Tibial nerve (tissue), 4 donors: ENCODE data around the gene YTHDF2.

ENCODE experiments used
- EP300 ChIP-seq, 2 donors: sonication (generic); formaldehyde crosslinking; IDR thresholded peaks; one replicate each; pipeline ENCODE4 v1.6.1; 2017; ENCODE audit warnings: antibody characterized with exemption in 2 of 2, mild to moderate bottlenecking in 1 of 2
- POLR2A ChIP-seq, 2 donors: fragments of 450-650 bp; IDR thresholded peaks; one replicate each; pipeline ENCODE4 v1.6.1; 2017; ENCODE audit warnings: antibody characterized with exemption in 2 of 2, mild to moderate bottlenecking in 2 of 2, moderate library complexity in 2 of 2
- TF ChIP-seq, protein P1 (sequence below), 5 experiments: fragments of 200-600 bp in 3 of 5; fragments of 450-650 bp in 2 of 5; sonication (generic) in 3 of 5; IDR thresholded peaks; one replicate each; pipeline ENCODE4 v1.5.1; 2016 to 2019; ENCODE audit warnings: antibody characterized with exemption in 5 of 5, mild to moderate bottlenecking in 3 of 5, moderate library complexity in 2 of 5

- TF ChIP-seq, protein P1, sequence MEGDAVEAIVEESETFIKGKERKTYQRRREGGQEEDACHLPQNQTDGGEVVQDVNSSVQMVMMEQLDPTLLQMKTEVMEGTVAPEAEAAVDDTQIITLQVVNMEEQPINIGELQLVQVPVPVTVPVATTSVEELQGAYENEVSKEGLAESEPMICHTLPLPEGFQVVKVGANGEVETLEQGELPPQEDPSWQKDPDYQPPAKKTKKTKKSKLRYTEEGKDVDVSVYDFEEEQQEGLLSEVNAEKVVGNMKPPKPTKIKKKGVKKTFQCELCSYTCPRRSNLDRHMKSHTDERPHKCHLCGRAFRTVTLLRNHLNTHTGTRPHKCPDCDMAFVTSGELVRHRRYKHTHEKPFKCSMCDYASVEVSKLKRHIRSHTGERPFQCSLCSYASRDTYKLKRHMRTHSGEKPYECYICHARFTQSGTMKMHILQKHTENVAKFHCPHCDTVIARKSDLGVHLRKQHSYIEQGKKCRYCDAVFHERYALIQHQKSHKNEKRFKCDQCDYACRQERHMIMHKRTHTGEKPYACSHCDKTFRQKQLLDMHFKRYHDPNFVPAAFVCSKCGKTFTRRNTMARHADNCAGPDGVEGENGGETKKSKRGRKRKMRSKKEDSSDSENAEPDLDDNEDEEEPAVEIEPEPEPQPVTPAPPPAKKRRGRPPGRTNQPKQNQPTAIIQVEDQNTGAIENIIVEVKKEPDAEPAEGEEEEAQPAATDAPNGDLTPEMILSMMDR (IDR thresholded peaks at IDR 0.05): no peak
- TF ChIP-seq POLR2A (IDR thresholded peaks at IDR 0.05): no peak
- TF ChIP-seq EP300 (IDR thresholded peaks at IDR 0.05): no peak
These were observed 36.4 kb downstream of the YTHDF2 start for GRCh38 chr1:28773105-28773504.
